Glomerular visceral epithelial cell (primary cell): ENCODE measurements around the gene NPY2R.

Experiments used
- DNase-seq: peaks from one replicate; pipeline ENCODE4 v3.0.0-alpha.2; 2016; ENCODE audit errors: extremely low spot score

NPY2R gene, protein sequence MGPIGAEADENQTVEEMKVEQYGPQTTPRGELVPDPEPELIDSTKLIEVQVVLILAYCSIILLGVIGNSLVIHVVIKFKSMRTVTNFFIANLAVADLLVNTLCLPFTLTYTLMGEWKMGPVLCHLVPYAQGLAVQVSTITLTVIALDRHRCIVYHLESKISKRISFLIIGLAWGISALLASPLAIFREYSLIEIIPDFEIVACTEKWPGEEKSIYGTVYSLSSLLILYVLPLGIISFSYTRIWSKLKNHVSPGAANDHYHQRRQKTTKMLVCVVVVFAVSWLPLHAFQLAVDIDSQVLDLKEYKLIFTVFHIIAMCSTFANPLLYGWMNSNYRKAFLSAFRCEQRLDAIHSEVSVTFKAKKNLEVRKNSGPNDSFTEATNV

DNA sequence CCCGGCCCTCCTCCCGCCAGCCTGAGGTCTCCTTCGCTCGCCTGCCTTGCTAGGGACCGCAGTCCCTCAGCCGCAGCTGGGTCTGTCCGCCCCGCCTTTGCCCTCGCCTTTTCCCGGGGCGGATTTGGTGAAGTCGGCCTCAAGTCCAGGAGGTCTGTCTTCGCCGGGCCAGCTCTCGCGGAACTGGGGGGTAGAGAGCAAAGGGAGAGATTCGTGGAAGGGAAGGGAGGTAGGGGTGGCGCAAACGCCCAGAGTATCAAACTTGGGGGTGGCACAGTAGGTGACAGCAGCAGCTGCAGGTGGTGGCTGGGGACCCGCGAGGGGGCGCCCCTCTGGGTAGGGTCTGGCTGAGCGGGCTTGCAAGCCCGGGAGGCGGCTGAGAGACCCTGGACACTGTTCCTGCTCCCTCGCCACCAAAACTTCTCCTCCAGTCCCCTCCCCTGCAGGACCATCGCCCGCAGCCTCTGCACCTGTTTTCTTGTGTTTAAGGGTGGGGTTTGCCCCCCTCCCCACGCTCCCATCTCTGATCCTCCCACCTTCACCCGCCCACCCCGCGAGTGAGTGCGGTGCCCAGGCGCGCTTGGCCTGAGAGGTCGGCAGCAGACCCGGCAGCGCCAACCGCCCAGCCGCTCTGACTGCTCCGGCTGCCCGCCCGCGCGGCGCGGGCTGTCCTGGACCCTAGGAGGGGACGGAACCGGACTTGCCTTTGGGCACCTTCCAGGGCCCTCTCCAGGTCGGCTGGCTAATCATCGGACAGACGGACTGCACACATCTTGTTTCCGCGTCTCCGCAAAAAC, at the start of gene NPY2R:
TSS of gene NPY2R (plus strand) at position 379 of the 797 bp plus-strand sequence. CDS start 5,304 bp downstream, outside the sequence.
- peak; percentile 11 for DNase-seq

DNA sequence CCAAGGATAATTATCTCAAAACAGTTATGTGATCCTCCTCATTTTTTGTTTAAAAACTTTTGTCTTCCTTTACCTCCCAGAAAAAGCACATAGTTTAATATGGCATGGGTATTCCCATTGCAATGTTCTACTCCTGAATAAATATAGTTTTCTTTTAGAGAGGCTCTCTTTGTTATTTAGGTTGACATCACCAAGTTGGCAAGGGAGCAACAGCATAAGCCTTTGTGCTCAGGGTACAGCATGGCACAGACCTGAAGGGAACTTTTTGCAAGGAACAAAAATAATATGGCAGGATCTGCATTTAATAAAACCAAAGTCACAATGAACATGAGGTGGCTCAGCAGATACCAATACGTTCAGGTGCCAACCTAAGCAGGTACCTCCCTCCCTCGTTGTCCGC, 47.1 kb upstream of the NPY2R start:
- DNase-seq = no peak

DNA sequence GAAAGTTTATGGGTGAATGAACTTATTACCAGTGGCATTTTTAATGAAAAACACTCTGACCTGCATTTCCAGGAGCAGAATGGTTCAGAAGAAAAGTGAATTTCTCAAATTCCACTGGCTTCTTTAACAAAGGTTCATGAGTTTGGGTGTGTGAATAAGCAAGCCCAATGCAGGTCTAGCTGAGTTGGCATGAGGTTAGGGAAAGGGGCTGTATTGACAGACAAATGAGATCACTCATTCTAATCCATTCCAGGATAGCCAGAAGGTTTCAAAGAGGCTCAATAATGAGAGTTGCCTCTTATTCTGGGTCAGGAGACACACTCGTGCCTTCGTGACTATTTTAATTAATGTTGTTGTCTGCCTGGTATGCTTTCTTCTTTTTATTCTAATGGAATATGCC, 43.7 kb upstream of the NPY2R start:
- no peak for DNase-seq

DNA sequence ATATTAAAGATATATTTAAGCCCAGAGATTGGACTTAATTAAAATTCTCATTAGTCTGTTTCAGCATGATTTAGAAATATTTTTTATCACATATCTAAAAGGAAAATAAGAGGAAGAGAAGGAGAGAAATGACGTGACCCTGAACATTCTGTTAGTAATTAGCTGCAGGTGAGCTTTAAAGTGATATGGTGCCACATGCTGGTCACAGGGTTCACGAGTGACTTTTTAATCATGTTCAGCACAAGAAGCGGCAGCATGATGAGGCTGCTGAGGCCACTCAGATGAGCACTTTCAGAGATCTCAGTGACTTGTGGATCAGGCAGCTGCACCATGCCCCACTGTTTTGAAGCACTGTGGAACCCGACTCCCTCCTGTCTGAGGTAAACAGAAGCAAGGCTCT, 37.9 kb upstream of the NPY2R start:
- DNase-seq = no peak

DNA sequence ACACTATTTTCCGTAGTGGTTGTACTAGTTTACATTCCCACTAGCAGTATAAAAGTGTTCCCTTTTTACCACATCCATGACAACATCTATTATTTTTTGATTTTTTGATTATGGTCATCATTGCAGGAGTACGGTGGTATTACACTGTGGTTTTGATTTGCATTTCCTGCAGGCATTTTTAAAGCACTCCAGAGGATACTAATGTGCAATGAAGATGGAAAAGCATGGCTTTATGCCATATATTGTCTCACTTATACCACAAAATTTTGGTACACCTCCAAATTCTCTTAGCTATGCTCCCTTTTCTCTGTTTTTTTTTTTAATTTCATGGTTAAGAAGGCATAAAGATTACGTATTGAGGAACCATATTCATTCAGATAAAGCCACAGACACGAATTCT, 35.1 kb upstream of the NPY2R start:
- DNase-seq = no peak

DNA sequence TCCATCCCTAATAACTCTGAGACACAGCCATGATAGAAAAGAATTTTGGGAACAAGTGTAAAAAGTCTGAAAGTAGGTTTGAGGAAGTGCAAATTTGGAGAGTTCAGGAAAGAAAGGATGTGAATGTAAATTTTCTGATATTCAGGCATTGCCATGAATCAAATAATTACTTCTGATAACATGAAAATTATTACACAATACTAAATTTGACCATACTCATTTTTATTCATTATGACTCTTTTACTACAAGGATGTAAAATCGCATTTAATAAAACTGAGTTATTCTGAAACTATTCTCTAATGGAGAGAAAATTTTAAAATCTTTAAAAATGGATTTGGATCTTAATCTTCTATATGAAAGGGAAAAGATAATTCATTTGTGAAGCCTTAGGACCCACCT, 33.8 kb upstream of the NPY2R start:
- no peak for DNase-seq

DNA sequence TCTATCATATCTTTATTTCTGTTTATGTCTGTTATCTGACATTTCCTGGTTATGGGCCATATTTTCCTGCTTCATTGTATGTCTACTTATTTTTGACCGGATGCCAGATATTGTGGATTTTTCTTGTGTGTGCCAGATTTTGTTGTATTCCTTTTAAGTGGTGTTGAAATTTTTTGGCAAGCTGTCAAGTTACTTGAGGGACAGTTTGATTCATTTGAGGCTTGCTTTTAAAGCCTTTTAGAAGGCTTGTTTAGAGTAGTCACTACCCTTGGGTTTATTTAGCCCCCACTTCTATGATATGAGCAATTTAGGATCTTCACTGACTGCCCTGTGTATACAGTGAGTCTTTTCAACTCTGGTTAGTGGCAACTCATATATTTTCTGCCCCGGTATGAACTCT, 29.2 kb upstream of the NPY2R start:
- no peak for DNase-seq

DNA sequence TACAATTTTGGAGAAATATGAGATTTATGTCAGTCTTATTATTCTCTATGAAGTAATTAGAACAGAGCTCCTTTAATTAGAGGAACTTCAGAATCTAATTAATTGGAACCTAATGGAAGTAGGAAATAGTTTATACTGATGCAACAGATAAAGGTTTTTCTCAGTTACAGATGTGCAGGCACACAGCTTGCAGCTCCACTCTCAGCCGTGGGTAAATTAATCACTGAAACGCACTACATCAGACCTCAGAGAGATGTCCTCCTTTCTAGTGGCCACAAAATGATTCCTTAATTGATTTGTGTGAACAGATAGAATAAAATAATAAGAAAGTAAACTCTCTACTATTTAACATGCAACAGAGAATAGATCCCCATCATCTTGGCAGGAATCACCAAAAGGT, 21.5 kb upstream of the NPY2R start:
- no peak for DNase-seq

DNA sequence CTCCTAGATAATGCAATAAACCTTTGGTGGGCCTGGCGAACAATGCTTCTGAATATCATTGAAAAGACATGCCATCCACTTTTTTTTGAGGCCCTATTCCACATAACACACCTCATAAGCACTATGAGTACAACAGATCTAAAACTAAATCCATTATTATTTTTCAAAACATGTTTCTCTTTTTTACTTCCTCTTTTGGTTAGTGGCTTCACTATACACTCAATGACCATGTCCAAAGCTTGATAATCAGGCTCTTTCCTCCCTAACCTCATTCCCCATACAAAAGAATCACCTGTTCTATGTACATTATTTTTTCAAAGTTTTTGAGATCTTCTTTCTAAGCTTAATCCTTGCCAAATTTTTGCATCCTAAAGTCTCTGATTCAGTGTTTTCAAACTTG, 20.4 kb upstream of the NPY2R start:
- no peak for DNase-seq

DNA sequence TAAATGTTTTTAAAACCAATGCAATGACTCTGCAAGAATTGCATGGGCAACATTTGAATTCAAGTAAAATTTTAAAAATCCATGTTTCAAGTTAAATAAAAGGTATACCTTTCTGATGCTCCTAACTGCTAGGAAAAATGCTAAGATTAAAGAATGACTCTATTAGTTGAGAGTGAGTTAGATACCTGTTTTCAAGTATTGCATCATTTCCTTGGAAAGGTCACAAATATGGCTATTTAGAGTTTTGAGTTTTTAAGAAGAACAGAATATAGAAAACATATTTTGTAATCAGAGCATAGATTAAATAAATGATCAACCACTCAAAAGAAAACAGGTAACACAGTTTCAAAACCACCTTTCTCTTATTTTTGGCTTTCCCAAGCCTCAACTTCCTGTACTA, 18.3 kb upstream of the NPY2R start:
- DNase-seq = no peak

DNA sequence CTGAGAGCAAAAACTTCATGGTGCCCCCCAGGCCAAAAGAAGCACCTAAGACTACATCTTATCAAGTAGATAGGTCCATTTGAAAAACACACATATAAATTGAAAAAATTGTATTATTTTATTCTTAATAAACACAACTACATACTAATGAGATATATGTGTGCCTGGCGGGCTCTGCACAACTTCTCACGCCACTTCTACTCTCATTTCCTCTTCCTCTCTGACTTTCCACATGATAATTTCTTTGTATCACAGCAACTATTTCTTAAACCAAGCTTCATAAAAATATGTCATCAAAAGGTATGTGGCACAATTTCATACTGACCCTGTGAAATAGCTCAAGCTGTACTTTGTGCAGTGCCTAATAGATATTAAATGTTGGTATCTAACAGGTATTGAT, 10.7 kb upstream of the NPY2R start:
- DNase-seq = no peak

DNA sequence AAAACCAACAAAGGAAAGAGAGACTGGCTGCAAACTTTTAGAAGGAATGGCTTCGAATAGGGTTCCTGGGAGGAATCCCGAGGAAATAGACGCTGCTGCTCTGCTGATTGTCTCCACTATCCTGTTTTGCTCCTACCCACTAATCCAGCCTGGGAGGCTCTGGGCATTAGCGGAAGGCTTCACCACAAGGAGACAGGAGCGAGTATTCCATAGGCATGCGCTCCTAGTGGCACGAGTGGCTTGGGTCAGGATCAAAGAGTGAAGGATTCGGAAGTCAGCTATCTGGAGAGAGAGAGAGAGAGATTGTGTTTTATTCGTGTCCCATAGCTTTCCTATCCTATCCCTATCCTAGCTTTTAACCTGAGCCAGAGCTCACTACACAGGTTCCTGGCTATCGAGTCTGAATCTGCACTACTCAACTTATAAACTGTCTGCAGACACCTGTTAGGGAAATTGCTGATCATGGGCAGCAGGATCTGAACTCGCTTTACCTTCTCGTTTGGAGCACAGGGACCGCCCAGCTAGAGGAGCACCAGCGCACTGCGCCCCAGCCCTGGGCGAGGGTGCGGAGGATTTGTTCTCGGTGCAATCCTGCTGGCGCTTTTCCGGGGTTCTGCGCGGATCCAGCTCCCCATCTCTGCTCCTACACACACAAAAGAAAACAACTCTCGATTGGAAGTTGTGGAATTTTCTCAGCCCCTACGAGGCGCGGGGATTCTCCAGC, 740 bp upstream of the NPY2R start:
- peak; percentile 20 for DNase-seq

DNA sequence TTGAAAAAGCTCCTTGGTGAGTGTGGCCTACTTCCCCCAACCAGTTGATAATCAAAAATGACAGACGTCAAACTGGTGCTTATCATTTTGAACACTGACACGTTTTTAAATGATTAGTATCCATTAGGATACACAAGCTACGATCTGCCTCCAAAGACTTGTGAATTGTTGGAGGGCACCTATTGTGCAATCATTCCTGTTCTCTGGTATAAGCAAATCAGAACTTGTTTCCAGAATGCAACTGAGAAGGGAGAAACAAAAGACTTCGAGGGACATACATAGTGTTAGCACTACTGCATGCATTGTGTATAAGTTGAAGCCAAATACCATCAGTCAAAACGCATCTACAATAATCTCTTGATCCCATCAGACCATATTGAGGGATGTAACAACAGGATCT, 11.6 kb downstream of the NPY2R start:
- DNase-seq = no peak

DNA sequence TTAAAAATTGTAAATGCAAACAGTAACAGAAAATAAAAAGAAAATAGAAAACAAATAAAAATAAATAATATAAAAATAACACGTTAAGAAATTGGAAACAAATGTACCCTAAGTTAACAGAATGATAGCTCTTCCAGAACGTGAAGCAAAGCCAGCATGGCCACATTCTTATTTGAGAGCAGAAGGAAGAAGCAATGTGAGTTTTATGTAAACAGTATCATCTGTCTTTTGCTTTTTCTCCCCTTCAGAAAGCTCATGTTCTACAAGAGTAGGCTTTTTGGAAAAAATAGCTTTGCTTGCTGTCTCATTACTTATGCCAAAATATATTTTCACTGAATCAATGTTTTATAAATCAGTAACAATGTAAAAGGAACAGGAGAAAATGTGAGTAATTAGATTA, 18.7 kb downstream of the NPY2R start:
- DNase-seq = no peak

DNA sequence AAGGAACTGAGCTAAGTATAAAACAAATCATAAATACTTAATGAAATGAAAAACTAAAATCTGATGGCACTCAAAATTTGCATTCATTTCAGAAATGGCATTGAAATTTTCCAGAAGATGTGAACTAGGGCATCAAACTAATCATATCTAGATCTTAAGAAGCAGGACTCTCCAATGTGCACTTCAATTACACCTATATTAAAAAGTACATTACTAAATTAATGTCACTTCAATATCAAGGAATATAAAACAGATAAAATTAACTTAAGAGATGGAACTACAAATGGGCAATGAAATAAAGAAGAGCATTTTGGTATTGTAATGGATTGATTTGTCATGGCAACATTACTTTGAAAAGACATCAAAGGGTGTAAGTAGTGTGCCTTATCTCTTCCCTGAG, 20.3 kb downstream of the NPY2R start:
- no peak for DNase-seq

DNA sequence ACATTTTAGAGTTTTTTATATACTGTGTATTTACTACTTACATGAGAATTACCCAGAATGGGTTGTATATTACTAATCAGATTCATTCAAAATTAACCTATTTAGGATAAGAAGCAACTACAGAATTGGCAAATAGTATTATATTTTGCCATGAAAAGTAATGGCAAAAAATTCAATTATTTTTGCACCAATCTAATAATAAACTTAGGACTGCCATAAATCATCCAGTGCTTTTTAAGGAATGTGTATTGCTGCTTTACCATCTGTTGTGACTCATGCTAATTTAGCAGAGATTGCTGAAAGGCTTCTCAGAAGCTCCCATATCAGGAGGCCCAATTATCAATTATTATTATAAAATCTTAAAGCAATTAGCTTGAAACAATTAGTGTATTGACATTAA, 24.0 kb downstream of the NPY2R start:
- no peak for DNase-seq

DNA sequence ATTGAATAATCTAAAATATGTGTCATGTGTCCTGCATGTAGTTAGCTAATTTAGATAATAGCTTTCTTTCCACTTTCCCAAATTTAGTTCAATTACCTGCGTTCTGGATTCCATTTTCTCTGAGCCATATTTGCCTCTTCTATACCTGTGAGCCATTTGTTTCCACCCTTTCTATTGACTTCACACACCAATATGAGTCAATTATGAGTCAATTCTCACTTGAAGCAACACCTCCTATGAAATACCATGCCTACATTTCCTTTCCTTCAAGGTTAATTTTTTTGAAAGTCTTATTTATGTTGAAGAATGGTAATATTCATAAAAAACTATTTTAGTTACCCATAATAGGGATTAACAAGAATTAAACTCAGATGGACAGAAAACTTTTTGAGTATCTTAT, 25.8 kb downstream of the NPY2R start:
- DNase-seq = no peak

DNA sequence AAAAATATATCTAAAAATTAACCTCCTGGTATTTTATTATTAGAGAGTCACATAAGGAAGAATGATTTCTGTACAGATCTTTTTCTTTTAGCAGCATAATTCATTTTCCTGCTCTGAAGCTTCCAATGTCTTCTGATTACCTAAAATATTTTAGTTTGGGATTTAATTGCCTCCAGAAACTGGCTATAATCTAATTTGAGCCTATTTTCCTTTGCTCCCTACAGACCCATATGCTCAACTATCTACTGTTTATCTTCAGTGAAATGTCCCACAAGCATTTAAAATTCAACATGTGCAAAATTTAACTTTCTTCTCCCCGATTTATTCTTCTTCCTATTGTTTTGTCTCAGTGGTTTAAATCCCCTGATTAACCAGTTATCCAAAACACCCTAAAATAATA, 29.1 kb downstream of the NPY2R start:
- no peak for DNase-seq

DNA sequence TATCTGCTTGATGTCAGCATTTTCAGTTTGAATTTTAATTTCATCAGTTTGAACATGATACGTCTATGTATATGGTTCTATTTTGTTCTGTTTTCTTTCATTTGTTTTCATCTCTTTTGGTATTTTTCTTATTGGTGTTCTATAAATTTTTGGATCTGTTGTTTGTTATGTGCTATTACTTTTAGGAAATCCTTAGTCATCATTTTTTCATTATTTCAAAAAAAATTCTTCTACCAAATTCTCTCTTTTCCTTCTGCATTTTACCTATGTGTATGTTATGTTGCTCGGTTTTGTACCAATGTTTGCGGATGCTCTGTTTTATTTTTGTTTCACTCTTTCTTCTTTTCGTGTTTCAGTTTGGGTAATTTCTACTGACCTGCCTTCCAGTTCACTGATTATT, 32.8 kb downstream of the NPY2R start:
- no peak for DNase-seq

DNA sequence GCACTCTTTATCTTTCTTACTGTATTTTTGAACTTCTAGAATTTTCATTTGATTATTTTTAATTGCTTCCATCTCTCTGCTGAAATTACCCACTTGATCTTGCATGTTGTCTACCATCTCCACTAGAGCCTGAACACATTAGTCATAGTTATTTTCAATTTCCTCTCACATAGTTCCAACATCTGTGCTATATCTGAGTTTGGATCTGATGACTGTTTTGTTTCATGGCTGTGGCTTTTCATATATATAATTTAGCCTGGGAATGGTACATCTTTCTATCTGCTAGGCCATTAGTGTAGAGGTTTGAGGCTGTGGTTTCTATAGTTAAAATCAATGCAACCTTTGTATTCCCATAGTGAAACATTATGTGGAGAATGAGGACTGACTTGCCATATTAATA, 33.2 kb downstream of the NPY2R start:
- DNase-seq = no peak

DNA sequence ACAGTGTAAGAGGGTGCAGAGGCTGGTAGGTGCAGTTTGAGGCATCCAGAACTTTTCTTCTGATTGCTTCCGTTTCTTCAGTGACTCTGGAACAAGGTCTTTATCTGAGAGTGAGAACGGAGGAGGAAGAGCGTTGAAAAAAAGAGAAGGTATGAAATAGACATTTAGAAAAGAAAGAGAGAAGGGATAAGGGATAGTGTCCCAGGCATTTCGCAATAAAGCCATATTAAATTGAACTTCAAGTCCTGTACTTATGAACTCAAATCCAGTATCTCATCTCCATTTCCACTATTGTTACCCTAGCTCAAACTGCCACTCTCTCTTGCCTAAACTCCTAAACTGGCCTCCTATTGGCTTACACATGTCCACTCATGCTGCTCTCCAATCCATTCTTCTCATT, 36.7 kb downstream of the NPY2R start:
- no peak for DNase-seq

DNA sequence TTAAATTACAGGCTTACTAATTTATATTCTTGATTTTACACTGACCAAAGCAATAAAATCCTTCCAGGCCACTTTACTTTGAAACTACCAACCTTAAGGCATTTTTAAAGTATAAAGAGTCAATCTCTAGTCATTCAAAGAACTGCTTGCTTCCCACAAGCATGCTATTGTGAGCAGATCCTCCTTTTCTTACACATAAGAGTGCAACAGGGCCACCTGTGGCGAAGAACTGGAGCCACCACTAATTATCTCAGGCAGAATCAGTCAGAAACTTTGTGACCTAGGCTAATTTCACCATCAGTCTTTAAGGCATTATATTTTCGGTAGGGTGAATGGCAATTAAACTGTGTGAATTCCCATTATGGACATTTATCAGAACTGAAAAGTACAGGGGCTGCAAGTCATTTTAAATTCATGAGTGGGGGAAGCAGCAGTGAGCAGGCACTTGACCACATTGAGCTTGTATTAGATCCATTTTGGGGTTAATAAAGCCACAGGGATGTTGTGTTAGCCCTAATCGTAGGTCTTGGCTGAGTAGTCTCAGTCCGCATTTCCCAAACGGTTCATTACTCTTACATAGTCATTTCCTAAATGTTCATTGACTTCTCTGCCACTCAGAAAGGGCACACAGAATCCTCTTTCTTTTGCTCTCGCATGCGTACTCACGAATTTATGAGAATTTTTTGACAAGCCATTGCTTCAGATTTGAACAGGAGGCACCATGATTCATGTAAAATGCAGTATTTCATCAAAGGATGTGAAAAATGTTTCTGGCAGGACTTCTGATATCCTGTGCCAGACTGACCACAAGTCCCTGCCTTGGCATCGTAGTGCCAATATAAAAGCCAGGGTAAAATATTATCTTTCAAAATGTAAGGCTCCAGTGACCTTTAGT, 39.8 kb downstream of the NPY2R start:
- DNase-seq = no peak
